H9 (cell line): ENCODE results near the gene GNE. TPM values are rescaled to one million over a fixed set of nuclear protein-coding genes. Genes with fewer than 3 reads are reported as not detected.

Source experiments
- DNase-seq: peaks from one replicate; pipeline ENCODE4 v3.0.0-alpha.2; 2017
- H2AFZ ChIP-seq: one replicate; pipeline ENCODE4 v1.6.1; 2013; ENCODE audit warnings: mild to moderate bottlenecking, low read length, control low read depth, moderate library complexity
- H2AK5ac ChIP-seq: 2 replicates; pipeline ENCODE4 v1.6.1; 2013; ENCODE audit warnings: low read length, control low read depth, mixed read lengths; ENCODE audit not compliant: insufficient read length
- H2BK120ac ChIP-seq: one replicate; pipeline ENCODE4 v1.6.1; 2013; ENCODE audit warnings: low read depth, mild to moderate bottlenecking, low read length, control low read depth, inconsistent platforms; ENCODE audit not compliant: poor library complexity, severe bottlenecking
- H2BK12ac ChIP-seq: 2 replicates; pipeline ENCODE4 v1.6.1; 2013; ENCODE audit warnings: low read length, control low read depth, mixed read lengths, low read depth; ENCODE audit not compliant: insufficient read length
- H2BK15ac ChIP-seq: 2 replicates; pipeline ENCODE4 v1.6.1; 2013; ENCODE audit warnings: low read depth, low read length, control low read depth
- H2BK20ac ChIP-seq: one replicate; pipeline ENCODE4 v1.6.1; 2013; ENCODE audit warnings: low read depth, mild to moderate bottlenecking, low read length, control low read depth, inconsistent platforms; ENCODE audit not compliant: poor library complexity, severe bottlenecking
- H2BK5ac ChIP-seq: 2 replicates; pipeline ENCODE4 v1.6.1; 2013; ENCODE audit warnings: low read length, control low read depth, mixed read lengths; ENCODE audit not compliant: insufficient read length
- H3K14ac ChIP-seq: 2 replicates; pipeline ENCODE4 v1.6.1; 2013; ENCODE audit warnings: low read length, control low read depth; ENCODE audit not compliant: insufficient read depth
- H3K18ac ChIP-seq: 2 replicates; pipeline ENCODE4 v1.6.1; 2013; ENCODE audit warnings: low read depth, mild to moderate bottlenecking, mixed read lengths, low read length, control low read depth; ENCODE audit not compliant: insufficient read length
- H3K23ac ChIP-seq: 2 replicates; pipeline ENCODE4 v1.6.1; 2013; ENCODE audit warnings: low read length, control low read depth, mixed read lengths, low read depth; ENCODE audit not compliant: insufficient read length
- H3K23me2 ChIP-seq: 2 replicates; pipeline ENCODE4 v1.6.1; 2013; ENCODE audit warnings: low read depth, mild to moderate bottlenecking, mixed read lengths, low read length, control low read depth; ENCODE audit not compliant: insufficient read length, poor library complexity, severe bottlenecking
- H3K27ac ChIP-seq: 2 replicates; pipeline ENCODE4 v1.5.1; 2013; ENCODE audit warnings: low read length, control low read depth, mixed read lengths, low read depth; ENCODE audit not compliant: insufficient read length
- H3K27me3 ChIP-seq: 2 replicates; pipeline ENCODE4 v1.6.1; 2013; ENCODE audit warnings: low read length, control low read depth, inconsistent platforms; ENCODE audit not compliant: insufficient read depth
- H3K4ac ChIP-seq: 2 replicates; pipeline ENCODE4 v1.6.1; 2013; ENCODE audit warnings: low read depth, mild to moderate bottlenecking, control low read depth, inconsistent platforms, low read length, moderate library complexity
- H3K4me1 ChIP-seq: 2 replicates; pipeline ENCODE4 v1.6.1; 2013; ENCODE audit warnings: low read length, control low read depth, inconsistent platforms; ENCODE audit not compliant: insufficient read depth
- H3K4me2 ChIP-seq: 2 replicates; pipeline ENCODE4 v1.6.1; 2013; ENCODE audit warnings: low read length, control low read depth, mixed read lengths; ENCODE audit not compliant: insufficient read length, insufficient read depth
- H3K56ac ChIP-seq: 2 replicates; pipeline ENCODE4 v1.6.1; 2013; ENCODE audit warnings: low read depth, mild to moderate bottlenecking, mixed read lengths, low read length, control low read depth; ENCODE audit not compliant: insufficient read length
- H3K79me1 ChIP-seq: 2 replicates; pipeline ENCODE4 v1.6.1; 2013; ENCODE audit warnings: low read depth, mild to moderate bottlenecking, moderate library complexity, low read length, control low read depth, inconsistent platforms; ENCODE audit not compliant: insufficient read depth, poor library complexity, severe bottlenecking
- H3K79me2 ChIP-seq: 2 replicates; pipeline ENCODE4 v1.6.1; 2013; ENCODE audit warnings: low read length, control low read depth, inconsistent platforms; ENCODE audit not compliant: insufficient read depth
- H3K9ac ChIP-seq: 2 replicates; pipeline ENCODE4 v1.6.1; 2013; ENCODE audit warnings: low read length, control low read depth, mixed read lengths; ENCODE audit not compliant: insufficient read length; ENCODE audit errors: extremely low read depth
- H3K9me3 ChIP-seq: one replicate; pipeline ENCODE4 v1.6.1; 2013; ENCODE audit warnings: low read depth, low read length, inconsistent platforms; ENCODE audit not compliant: control insufficient read depth
- H3T11ph ChIP-seq: one replicate; pipeline ENCODE4 v1.6.1; 2013; ENCODE audit warnings: mild to moderate bottlenecking, low read length, control low read depth, inconsistent platforms
- H4K20me1 ChIP-seq: one replicate; pipeline ENCODE4 v1.6.1; 2013; ENCODE audit not compliant: control insufficient read depth, insufficient read length, insufficient read depth
- H4K5ac ChIP-seq: 2 replicates; pipeline ENCODE4 v1.6.1; 2013; ENCODE audit warnings: low read depth, mild to moderate bottlenecking, mixed read lengths, low read length, control low read depth; ENCODE audit not compliant: insufficient read length
- H4K8ac ChIP-seq: replicated peaks from 2 replicates; pipeline ENCODE4 v1.6.1; 2013; ENCODE audit warnings: low read length, control low read depth, mixed read lengths, low read depth; ENCODE audit not compliant: insufficient read length
- H4K91ac ChIP-seq: 2 replicates; pipeline ENCODE4 v1.6.1; 2013; ENCODE audit warnings: low read depth, mild to moderate bottlenecking, moderate library complexity, mixed read lengths, low read length, control low read depth; ENCODE audit not compliant: insufficient read length
- H3K27ac Mint-ChIP-seq, 3 experiments: 2 replicates in 2 of 3; 3 replicates in 1 of 3; pipeline ENCODE4 v1.8.0; 2020 to 2021; ENCODE audit warnings: mixed read lengths in 3 of 3, mild to moderate bottlenecking in 1 of 3, moderate library complexity in 1 of 3
- H3K27me3 Mint-ChIP-seq: 2 replicates; pipeline ENCODE4 v1.8.0; 2021; ENCODE audit warnings: low read depth, mild to moderate bottlenecking, moderate library complexity, mixed read lengths
- H3K36me3 Mint-ChIP-seq, 3 experiments: 2 replicates in 2 of 3; 3 replicates in 1 of 3; pipeline ENCODE4 v1.8.0; 2020 to 2021; ENCODE audit warnings: low read depth in 3 of 3, mixed read lengths in 3 of 3; ENCODE audit not compliant: insufficient read depth in 1 of 3
- H3K4me1 Mint-ChIP-seq, 2 experiments: 2 replicates each; pipeline ENCODE4 v1.8.0; 2020; ENCODE audit warnings: mixed read lengths in 2 of 2
- H3K4me3 Mint-ChIP-seq, 2 experiments: 2 replicates in 1 of 2; 3 replicates in 1 of 2; pipeline ENCODE4 v1.8.0; 2020 to 2021; ENCODE audit warnings: mild to moderate bottlenecking in 2 of 2, mixed read lengths in 2 of 2, moderate library complexity in 1 of 2
- H3K9me3 Mint-ChIP-seq, 2 experiments: 2 replicates in 1 of 2; 3 replicates in 1 of 2; pipeline ENCODE4 v1.8.0; 2020; ENCODE audit warnings: mild to moderate bottlenecking in 2 of 2, mixed read lengths in 2 of 2, moderate library complexity in 1 of 2
- CTCF ChIP-seq: fragments of 200-600 bp; sonication (generic); conservative IDR thresholded peaks from 3 replicates; pipeline ENCODE4 v1.8.0; 2021; ENCODE audit warnings: antibody characterized with exemption, mild to moderate bottlenecking
- WGBS: extraction: QIAGEN DNeasy Blood & Tissue Kit; methylation state at CpG from one replicate; pipeline ENCODE4 v1.1.7; 2013; ENCODE audit warnings: missing lambda C conversion rate, low lambda C conversion rate, mixed read lengths; ENCODE audit not compliant: insufficient read length; ENCODE audit errors: extremely low coverage; 5-methylcytosine and 5-hydroxymethylcytosine counted together
- total RNA-seq: library from RNA; stranded (reverse); gene quantifications from 2 replicates; pipeline ENCODE4 v1.2.1, GENCODE V29; 2021

GNE gene
- total RNA-seq, 1 experiment from 2014 or later: 6.3 TPM

GRCh38 chr9:36222449-36222848 is 35.8 kb downstream of the GNE start:
- H3K27me3 ChIP-seq: no peaks in the 10 kb centered on the region
- H3K4me1 ChIP-seq: no peaks in the 10 kb centered on the region
- H2BK120ac ChIP-seq: no peak overlapping the region
- Mint-ChIP-seq H3K4me1 (peaks cover 0 to 4% of the 10 kb centered on the region in 2 experiments; a peak in 1 of 4 replicates), H3K9me3 (no peaks in the 10 kb centered on the region; a peak in 2 of 5 replicates), H3K27me3 (no peaks in the 10 kb centered on the region), H3K36me3 (peaks cover 31 to 77% (median 69%) of the 10 kb centered on the region in 3 experiments), H3K4me3 (no peak overlapping the region), H3K27ac (peak overlapping the region in 1 of 3 experiments; percentile 81; a peak in 3 of 7 replicates)
- H3K79me1 ChIP-seq: no peaks in the 10 kb centered on the region
- no peak overlapping the region for H4K8ac ChIP-seq
- H3K14ac ChIP-seq: no peak overlapping the region
- WGBS: no CpG with 5 or more reads among the region's 1 CpG
- H3K79me2 ChIP-seq: no peaks in the 10 kb centered on the region
- no peak overlapping the region for H3K4ac ChIP-seq
- no peak overlapping the region for H4K91ac ChIP-seq
- no peak overlapping the region for H2BK12ac ChIP-seq
- H3K23ac ChIP-seq: no peak overlapping the region
- no peaks in the 10 kb centered on the region for H3K23me2 ChIP-seq
- H2BK5ac ChIP-seq: no peak overlapping the region
- no peak overlapping the region for H2AFZ ChIP-seq
- H3K27ac ChIP-seq: no peak overlapping the region
- H3T11ph ChIP-seq: no peak overlapping the region
- H3K4me2 ChIP-seq: no peak overlapping the region
- H2BK15ac ChIP-seq: no peak overlapping the region
- no peak overlapping the region for H4K5ac ChIP-seq
- no peak for TF ChIP-seq CTCF
- H3K9me3 ChIP-seq: no peaks in the 10 kb centered on the region
- H3K9ac ChIP-seq: no peak overlapping the region
- no peak overlapping the region for H3K56ac ChIP-seq
- H2AK5ac ChIP-seq: no peak overlapping the region
- no peak overlapping the region for H3K18ac ChIP-seq
- no peaks in the 10 kb centered on the region for H4K20me1 ChIP-seq
- no peak for DNase-seq
- H2BK20ac ChIP-seq: no peak overlapping the region
